Trophoblast cell (in vitro differentiated cells and primary cell): ENCODE measurements around the gene MARVELD2.
"Not testable (repeated sequence)": the region's sequence is repeated elsewhere in the genome, so short reads cannot be mapped to it uniquely, and the experiment has no call there.

ENCODE experiments used
- DNase-seq, 2 donors: peaks; one replicate each; pipeline ENCODE4 v3.0.0-alpha.2; 2016
- H2AFZ ChIP-seq: 2 replicates; pipeline ENCODE4 v1.6.1; 2013; ENCODE audit warnings: low read length, moderate library complexity, mild to moderate bottlenecking; ENCODE audit not compliant: insufficient read depth, poor library complexity
- H2AK5ac ChIP-seq: 2 replicates; pipeline ENCODE4 v1.6.1; 2013; ENCODE audit warnings: mild to moderate bottlenecking, low read length
- H2BK120ac ChIP-seq: 2 replicates; pipeline ENCODE4 v1.6.1; 2013; ENCODE audit warnings: low read length, mild to moderate bottlenecking, moderate library complexity; ENCODE audit not compliant: insufficient read depth, poor library complexity
- H2BK12ac ChIP-seq: 2 replicates; pipeline ENCODE4 v1.6.1; 2013; ENCODE audit warnings: mild to moderate bottlenecking, low read length, moderate library complexity
- H2BK5ac ChIP-seq: 2 replicates; pipeline ENCODE4 v1.6.1; 2013; ENCODE audit warnings: low read length, low read depth, moderate library complexity, mild to moderate bottlenecking; ENCODE audit not compliant: poor library complexity
- H3K14ac ChIP-seq: 2 replicates; pipeline ENCODE4 v1.6.1; 2013; ENCODE audit warnings: mild to moderate bottlenecking, low read length
- H3K18ac ChIP-seq: 2 replicates; pipeline ENCODE4 v1.6.1; 2013; ENCODE audit warnings: mild to moderate bottlenecking, low read length
- H3K23ac ChIP-seq: 2 replicates; pipeline ENCODE4 v1.6.1; 2013; ENCODE audit warnings: low read length
- H3K27ac ChIP-seq: 2 replicates; pipeline ENCODE4 v1.5.1; 2013; ENCODE audit warnings: low read depth, mild to moderate bottlenecking, inconsistent platforms, low read length, moderate library complexity
- H3K27me3 ChIP-seq: 2 replicates; pipeline ENCODE4 v1.6.1; 2013; ENCODE audit warnings: inconsistent platforms, mild to moderate bottlenecking, low read length, moderate library complexity; ENCODE audit not compliant: insufficient read depth
- H3K36me3 ChIP-seq, 2 experiments: 1 replicate in 1 of 2; 2 replicates in 1 of 2; pipeline ENCODE4 v1.6.1; 2013; ENCODE audit warnings: low read length in 2 of 2, mild to moderate bottlenecking in 2 of 2, moderate library complexity in 1 of 2; ENCODE audit not compliant: insufficient read depth in 2 of 2, control insufficient read depth in 1 of 2
- H3K4ac ChIP-seq: 2 replicates; pipeline ENCODE4 v1.6.1; 2013; ENCODE audit warnings: low read depth, mild to moderate bottlenecking, low read length, moderate library complexity
- H3K4me1 ChIP-seq, 2 experiments: 1 replicate in 1 of 2; 2 replicates in 1 of 2; pipeline ENCODE4 v1.6.1; 2013; ENCODE audit warnings: low read length in 2 of 2, mild to moderate bottlenecking in 2 of 2, moderate library complexity in 1 of 2; ENCODE audit not compliant: insufficient read depth in 2 of 2, control insufficient read depth in 1 of 2
- H3K4me2 ChIP-seq: 2 replicates; pipeline ENCODE4 v1.6.1; 2013; ENCODE audit warnings: inconsistent platforms, mild to moderate bottlenecking, low read length, moderate library complexity
- H3K4me3 ChIP-seq: 2 replicates; pipeline ENCODE4 v1.5.1; 2013; ENCODE audit warnings: mild to moderate bottlenecking, low read depth, low read length, inconsistent platforms
- H3K79me1 ChIP-seq: one replicate; pipeline ENCODE4 v1.6.1; 2013; ENCODE audit warnings: low read length
- H3K79me2 ChIP-seq: 2 replicates; pipeline ENCODE4 v1.6.1; 2013; ENCODE audit warnings: low read length, mild to moderate bottlenecking; ENCODE audit not compliant: control insufficient read depth, insufficient read depth, poor library complexity
- H3K9ac ChIP-seq: 2 replicates; pipeline ENCODE4 v1.6.1; 2013; ENCODE audit warnings: mild to moderate bottlenecking, low read length
- H3K9me3 ChIP-seq: 2 replicates; pipeline ENCODE4 v1.6.1; 2013; ENCODE audit warnings: low read depth, mild to moderate bottlenecking, control low read depth, inconsistent platforms, low read length; ENCODE audit not compliant: insufficient read depth
- H4K12ac ChIP-seq: 2 replicates; pipeline ENCODE4 v1.6.1; 2013; ENCODE audit warnings: low read depth, mild to moderate bottlenecking, low read length, moderate library complexity
- H4K8ac ChIP-seq: 2 replicates; pipeline ENCODE4 v1.6.1; 2013; ENCODE audit warnings: low read depth, mild to moderate bottlenecking, low read length, moderate library complexity
- H4K91ac ChIP-seq: one replicate; pipeline ENCODE4 v1.6.1; 2013; ENCODE audit warnings: low read depth, mild to moderate bottlenecking, low read length, moderate library complexity
- WGBS: extraction: QIAGEN DNeasy Blood & Tissue Kit; methylation state at CpG from one replicate; pipeline ENCODE4 v1.1.7; 2013; ENCODE audit warnings: missing lambda C conversion rate; ENCODE audit not compliant: insufficient read length, insufficient coverage; ENCODE audit errors: extremely low coverage; 5-methylcytosine and 5-hydroxymethylcytosine counted together

Gene MARVELD2

DNA sequence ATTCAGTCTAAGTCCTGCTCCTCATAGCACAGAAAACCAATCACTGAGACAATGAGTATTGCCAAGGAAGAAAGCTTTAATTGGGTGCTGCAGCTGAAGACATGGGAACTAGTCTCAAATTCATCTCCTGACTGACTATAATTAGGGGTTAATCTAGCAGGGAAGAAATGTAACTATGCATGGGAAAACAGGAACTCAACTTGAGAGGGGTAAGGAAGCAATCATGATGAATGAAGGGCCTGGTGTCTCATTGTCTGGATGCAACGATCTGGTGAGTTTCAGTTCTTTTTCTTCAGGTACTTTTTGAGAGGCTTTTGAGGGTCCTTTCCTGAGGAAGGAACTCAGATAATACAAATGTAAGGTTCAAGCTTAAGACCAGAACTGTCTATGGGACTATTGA lies 53.7 kb downstream of the MARVELD2 start:
- H3K9me3 ChIP-seq = no peaks in the 10 kb centered on the region
- H3K79me1 ChIP-seq = no peaks in the 10 kb centered on the region
- H4K12ac ChIP-seq = no peak overlapping the region
- H4K8ac ChIP-seq = no peak overlapping the region
- no peak overlapping the region for H2AK5ac ChIP-seq
- no CpG with 5 or more reads among the region's 1 CpG for whole genome bisulfite sequencing
- no peak overlapping the region for H2BK5ac ChIP-seq
- H3K4ac ChIP-seq = no peak overlapping the region
- H3K4me2 ChIP-seq = no peak overlapping the region
- H4K91ac ChIP-seq = no peak overlapping the region
- no peak overlapping the region for H3K23ac ChIP-seq
- H3K27ac ChIP-seq = no peak overlapping the region
- no peak overlapping the region for H2AFZ ChIP-seq
- H3K4me1 ChIP-seq = no peaks in the 10 kb centered on the region
- no peak overlapping the region for H3K4me3 ChIP-seq
- no peak overlapping the region for H3K14ac ChIP-seq
- no peak overlapping the region for H2BK120ac ChIP-seq
- no peaks in the 10 kb centered on the region for H3K79me2 ChIP-seq
- no peak overlapping the region for H3K9ac ChIP-seq
- no peak overlapping the region for H3K18ac ChIP-seq
- H2BK12ac ChIP-seq = no peak overlapping the region
- no peak for DNase-seq
- H3K36me3 ChIP-seq = no peaks in the 10 kb centered on the region
- no peaks in the 10 kb centered on the region for H3K27me3 ChIP-seq

- not testable (repeated sequence) for H3K4ac ChIP-seq, H3K79me1 ChIP-seq, H3K27ac ChIP-seq, DNase-seq, H4K8ac ChIP-seq, H3K18ac ChIP-seq, H2AK5ac ChIP-seq, H3K27me3 ChIP-seq, H3K23ac ChIP-seq, H2BK12ac ChIP-seq, H3K36me3 ChIP-seq, H3K4me1 ChIP-seq, H4K12ac ChIP-seq, H3K14ac ChIP-seq, H2AFZ ChIP-seq, H3K9ac ChIP-seq, H3K79me2 ChIP-seq, H3K4me3 ChIP-seq, H3K4me2 ChIP-seq, H2BK5ac ChIP-seq, H3K9me3 ChIP-seq, H2BK120ac ChIP-seq, H4K91ac ChIP-seq
- WGBS = no CpG with 5 or more reads among the region's 6 CpGs
These were observed 56.6 kb downstream of the MARVELD2 start for GRCh38 chr5:69471516-69471915.

- not testable (repeated sequence) for H4K91ac ChIP-seq, H4K8ac ChIP-seq, H3K4me3 ChIP-seq, H4K12ac ChIP-seq, H3K9me3 ChIP-seq, H3K9ac ChIP-seq, DNase-seq, H2BK5ac ChIP-seq, H2AFZ ChIP-seq, H3K27ac ChIP-seq, H3K18ac ChIP-seq, H2BK120ac ChIP-seq, H3K23ac ChIP-seq, H2AK5ac ChIP-seq, H3K14ac ChIP-seq, H2BK12ac ChIP-seq, H3K79me1 ChIP-seq, H3K79me2 ChIP-seq, H3K27me3 ChIP-seq, H3K4ac ChIP-seq, H3K4me2 ChIP-seq, H3K4me1 ChIP-seq, H3K36me3 ChIP-seq
- WGBS = no CpG with 5 or more reads among the region's 16 CpGs
These were observed 57.7 kb downstream of the MARVELD2 start for GRCh38 chr5:69472535-69473143.

DNA sequence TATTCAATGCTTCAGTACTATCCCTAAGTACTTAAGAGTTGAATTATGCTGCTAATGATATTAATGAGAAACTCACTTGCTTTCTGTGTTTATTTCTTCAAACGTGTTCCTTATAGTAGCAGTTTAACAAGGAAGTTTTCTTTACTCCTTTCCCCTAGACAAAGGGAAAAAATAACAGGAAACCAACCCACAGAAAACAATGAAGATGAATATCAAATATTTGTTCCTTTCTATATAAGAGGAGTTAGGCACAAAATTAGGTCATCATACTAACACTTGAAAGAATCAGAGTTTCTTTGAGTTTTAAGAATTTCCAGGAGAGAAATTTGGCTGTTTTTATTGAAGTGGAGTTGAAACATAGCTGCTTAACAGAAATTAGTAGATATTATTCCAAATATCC lies 62.3 kb downstream of the MARVELD2 start:
- no peaks in the 10 kb centered on the region for H3K27me3 ChIP-seq
- H2BK5ac ChIP-seq = no peak overlapping the region
- H3K36me3 ChIP-seq = no peaks in the 10 kb centered on the region
- H4K8ac ChIP-seq = no peak overlapping the region
- no peak overlapping the region for H3K4me2 ChIP-seq
- H4K91ac ChIP-seq = no peak overlapping the region
- H3K79me2 ChIP-seq = no peaks in the 10 kb centered on the region
- no peak overlapping the region for H3K4me3 ChIP-seq
- no peak overlapping the region for H2AK5ac ChIP-seq
- H3K27ac ChIP-seq = no peak overlapping the region
- no peak overlapping the region for H2BK120ac ChIP-seq
- H3K4ac ChIP-seq = no peak overlapping the region
- H3K9me3 ChIP-seq = no peaks in the 10 kb centered on the region
- no CpG with 5 or more reads among the region's 1 CpG for WGBS
- H3K18ac ChIP-seq = no peak overlapping the region
- H3K4me1 ChIP-seq = no peaks in the 10 kb centered on the region
- H2BK12ac ChIP-seq = no peak overlapping the region
- no peak overlapping the region for H3K9ac ChIP-seq
- no peak for DNase-seq
- H4K12ac ChIP-seq = no peak overlapping the region
- no peak overlapping the region for H2AFZ ChIP-seq
- H3K23ac ChIP-seq = no peak overlapping the region
- H3K14ac ChIP-seq = no peak overlapping the region
- no peaks in the 10 kb centered on the region for H3K79me1 ChIP-seq
